BE2C (cell line): ENCODE data around the gene SLC22A23.

Experiments
- DNase-seq: peaks from one replicate; pipeline ENCODE4 v3.0.0-alpha.2; 2020
- H3K27me3 ChIP-seq: fragments of 250-450 bp; sonication (Bioruptor Pico); 2 replicates; pipeline ENCODE4 v1.5.1; 2020; ENCODE audit warnings: mild to moderate bottlenecking
- H3K36me3 ChIP-seq: fragments of 250-450 bp; sonication (Bioruptor Pico); 2 replicates; pipeline ENCODE4 v1.5.1; 2020; ENCODE audit warnings: mild to moderate bottlenecking
- H3K4me1 ChIP-seq: fragments of 250-450 bp; sonication (Bioruptor Pico); 2 replicates; pipeline ENCODE4 v1.5.1; 2020
- H3K4me3 ChIP-seq: 2 replicates; pipeline ENCODE4 v1.5.1; 2011; ENCODE audit warnings: low read depth, low read length
- H3K9me3 ChIP-seq: fragments of 250-450 bp; sonication (Bioruptor Pico); 2 replicates; pipeline ENCODE4 v1.5.1; 2020
- TF ChIP-seq, protein P1 (sequence below): IDR thresholded peaks from 2 replicates; pipeline ENCODE4 v1.5.1; 2012; ENCODE audit warnings: mild to moderate bottlenecking, low read depth, low read length

Gene SLC22A23

DNA sequence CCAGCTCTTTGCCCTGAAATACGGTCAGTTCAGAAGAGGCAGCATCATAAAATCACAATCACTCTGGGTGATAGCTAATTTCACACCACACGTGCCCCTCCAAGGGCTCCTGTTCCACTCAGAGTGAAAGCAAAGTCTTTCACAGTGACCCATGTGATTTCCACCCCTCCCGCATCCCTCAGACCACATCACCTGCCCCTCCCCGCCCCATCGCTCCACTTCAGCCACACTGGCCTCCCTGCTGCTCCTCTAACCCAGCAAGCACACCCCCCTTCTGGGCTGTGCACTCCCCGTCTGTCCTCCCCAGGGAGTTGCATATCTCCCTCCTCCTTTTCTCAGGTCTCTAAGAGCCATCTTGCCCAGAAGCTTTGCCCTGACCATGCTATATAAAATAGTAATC is 123.6 kb downstream of the SLC22A23 start:
- Histone ChIP-seq H3K27me3 (0 out of 2 replicates have a peak, but pooled peaks cover 2% of the 10 kb centered on the region), H3K36me3 (no peaks in the 10 kb centered on the region), H3K9me3 (no peaks in the 10 kb centered on the region), H3K4me3 (no peak overlapping the region), H3K4me1 (no peaks in the 10 kb centered on the region)
- DNase-seq = no peak
- TF ChIP-seq, protein P1, sequence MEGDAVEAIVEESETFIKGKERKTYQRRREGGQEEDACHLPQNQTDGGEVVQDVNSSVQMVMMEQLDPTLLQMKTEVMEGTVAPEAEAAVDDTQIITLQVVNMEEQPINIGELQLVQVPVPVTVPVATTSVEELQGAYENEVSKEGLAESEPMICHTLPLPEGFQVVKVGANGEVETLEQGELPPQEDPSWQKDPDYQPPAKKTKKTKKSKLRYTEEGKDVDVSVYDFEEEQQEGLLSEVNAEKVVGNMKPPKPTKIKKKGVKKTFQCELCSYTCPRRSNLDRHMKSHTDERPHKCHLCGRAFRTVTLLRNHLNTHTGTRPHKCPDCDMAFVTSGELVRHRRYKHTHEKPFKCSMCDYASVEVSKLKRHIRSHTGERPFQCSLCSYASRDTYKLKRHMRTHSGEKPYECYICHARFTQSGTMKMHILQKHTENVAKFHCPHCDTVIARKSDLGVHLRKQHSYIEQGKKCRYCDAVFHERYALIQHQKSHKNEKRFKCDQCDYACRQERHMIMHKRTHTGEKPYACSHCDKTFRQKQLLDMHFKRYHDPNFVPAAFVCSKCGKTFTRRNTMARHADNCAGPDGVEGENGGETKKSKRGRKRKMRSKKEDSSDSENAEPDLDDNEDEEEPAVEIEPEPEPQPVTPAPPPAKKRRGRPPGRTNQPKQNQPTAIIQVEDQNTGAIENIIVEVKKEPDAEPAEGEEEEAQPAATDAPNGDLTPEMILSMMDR = no peak

DNA sequence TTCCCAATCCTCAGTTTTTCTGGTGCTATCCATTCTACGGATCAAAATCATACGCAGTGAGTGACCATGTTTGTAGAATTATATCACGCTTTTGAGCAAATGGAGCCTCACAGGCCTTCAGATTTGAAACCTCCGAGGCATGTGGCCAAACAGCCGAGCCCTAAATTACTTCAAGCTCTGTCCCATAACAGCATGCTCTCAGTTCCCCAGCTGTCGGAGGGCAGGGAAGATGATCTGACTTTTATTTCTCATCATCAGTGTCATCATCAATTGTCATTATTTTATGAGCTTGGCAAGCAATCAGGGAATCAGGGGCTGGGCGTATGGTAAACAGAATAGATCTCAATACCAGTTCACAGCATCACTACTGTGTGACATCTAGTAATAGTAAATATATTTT is 124.9 kb downstream of the SLC22A23 start:
- H3K9me3 ChIP-seq = no peaks in the 10 kb centered on the region
- TF ChIP-seq, protein P1 = no peak
- H3K4me1 ChIP-seq = no peaks in the 10 kb centered on the region
- no peak for DNase-seq
- H3K4me3 ChIP-seq = no peak overlapping the region
- H3K36me3 ChIP-seq = no peaks in the 10 kb centered on the region
- 0 out of 2 replicates have a peak, but pooled peaks cover 2% of the 10 kb centered on the region for H3K27me3 ChIP-seq

DNA sequence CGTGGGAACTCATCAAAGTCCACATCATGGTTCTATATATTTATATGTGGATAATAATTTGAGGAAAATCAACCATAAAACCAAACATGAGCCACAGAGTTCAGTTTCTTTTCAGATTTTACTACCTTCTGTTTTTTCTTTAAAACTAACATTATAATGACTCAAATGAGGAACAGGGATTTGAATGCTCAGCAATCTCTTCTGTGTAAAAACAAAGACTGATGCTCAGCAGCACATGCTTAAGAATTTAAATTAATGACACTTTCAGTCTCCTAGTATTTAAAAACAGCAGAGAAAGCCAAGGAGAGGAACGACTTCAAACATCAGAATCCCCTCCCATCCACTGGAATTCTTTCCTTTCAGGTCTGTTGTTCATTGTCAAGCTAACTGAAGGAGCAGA is 125.4 kb downstream of the SLC22A23 start:
- TF ChIP-seq, protein P1 = no peak
- no peak overlapping the region for H3K4me3 ChIP-seq
- no peak for DNase-seq
- no peaks in the 10 kb centered on the region for H3K36me3 ChIP-seq
- 0 out of 2 replicates have a peak, but pooled peaks cover 2% of the 10 kb centered on the region for H3K27me3 ChIP-seq
- H3K9me3 ChIP-seq = no peaks in the 10 kb centered on the region
- H3K4me1 ChIP-seq = no peaks in the 10 kb centered on the region

DNA sequence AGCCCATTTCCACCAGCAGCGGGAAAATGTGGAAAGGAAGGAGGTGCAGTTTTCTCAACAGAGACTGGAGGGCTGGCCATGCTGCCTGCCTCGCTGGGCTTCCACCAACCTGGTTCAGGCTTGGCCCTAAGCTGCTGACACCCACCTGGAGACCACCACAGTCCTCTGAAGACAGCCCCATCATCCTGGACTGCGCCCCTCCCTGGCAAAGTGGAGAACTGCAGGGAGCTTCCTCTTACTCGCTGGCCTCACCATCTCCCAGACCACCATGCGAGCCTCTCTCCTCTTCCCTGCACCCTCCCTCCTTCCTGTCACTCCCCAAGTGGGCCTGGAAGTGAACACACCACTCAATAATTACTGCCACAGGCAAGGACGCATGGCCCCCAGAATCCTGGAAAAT is 126.7 kb downstream of the SLC22A23 start:
- Histone ChIP-seq H3K4me1 (no peaks in the 10 kb centered on the region), H3K36me3 (no peaks in the 10 kb centered on the region), H3K9me3 (no peaks in the 10 kb centered on the region), H3K4me3 (no peak overlapping the region), H3K27me3 (0 out of 2 replicates have a peak, but pooled peaks cover 2% of the 10 kb centered on the region)
- no peak for DNase-seq
- TF ChIP-seq, protein P1 = 0 out of 2 replicates have a peak, but pooled peaks have one; percentile 12

DNA sequence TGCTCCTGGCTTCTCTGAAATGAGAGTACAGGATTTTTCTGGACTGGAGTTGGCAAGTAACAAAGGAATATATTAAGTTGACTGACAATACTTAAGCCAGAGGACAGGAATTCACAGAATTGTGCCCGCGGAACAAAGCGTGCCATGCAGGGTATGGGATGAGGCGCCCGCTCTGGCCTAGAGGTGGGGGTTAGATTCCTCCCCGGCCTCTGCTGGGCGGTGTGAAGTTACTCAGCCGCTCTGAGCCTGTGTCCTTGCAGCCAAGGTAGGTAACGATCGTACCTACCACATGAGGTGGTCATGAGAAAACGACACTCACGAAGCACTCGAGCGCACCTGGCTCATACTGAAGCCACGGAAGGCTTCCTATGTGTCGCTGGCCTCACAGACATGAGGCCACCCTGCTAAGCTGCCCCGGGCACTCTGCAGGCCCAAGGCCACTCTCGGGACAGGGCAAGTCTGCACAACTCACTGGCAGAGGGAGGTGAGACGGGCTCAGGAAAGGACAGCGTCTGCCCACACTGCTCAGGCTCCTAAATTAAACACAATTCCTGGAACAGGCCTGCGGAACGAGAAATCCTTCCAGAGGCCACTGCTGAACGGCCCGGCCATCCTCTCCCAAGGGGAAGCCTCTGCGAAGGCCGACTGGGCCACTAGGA is 127.3 kb downstream of the SLC22A23 start:
- no peaks in the 10 kb centered on the region for H3K36me3 ChIP-seq
- H3K4me1 ChIP-seq = no peaks in the 10 kb centered on the region
- TF ChIP-seq, protein P1 = no peak
- no peaks in the 10 kb centered on the region for H3K9me3 ChIP-seq
- H3K27me3 ChIP-seq = 0 out of 2 replicates have a peak, but pooled peaks cover 2% of the 10 kb centered on the region
- H3K4me3 ChIP-seq = no peak overlapping the region
- DNase-seq = no peak

DNA sequence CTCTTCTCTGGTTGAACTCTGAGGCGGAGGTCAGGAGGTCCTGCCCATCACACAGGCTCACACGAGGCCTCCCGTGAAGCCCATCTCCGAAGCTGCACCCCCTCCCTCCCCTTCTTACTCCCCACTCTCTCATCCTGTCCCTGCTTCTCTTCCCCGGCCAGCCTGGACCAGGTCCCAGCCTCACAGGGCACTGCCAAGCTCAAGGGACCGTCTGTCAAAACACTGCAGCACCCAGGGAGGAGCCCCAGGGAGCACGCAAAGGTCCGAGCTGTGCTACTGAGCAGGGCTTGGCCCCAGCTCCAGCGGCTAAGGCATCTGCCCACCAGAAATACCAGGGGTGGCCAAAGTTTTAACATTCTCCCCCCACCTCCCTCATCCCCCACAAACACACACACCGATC is 128.1 kb downstream of the SLC22A23 start:
- no peaks in the 10 kb centered on the region for H3K4me1 ChIP-seq
- TF ChIP-seq, protein P1 = no peak
- H3K4me3 ChIP-seq = no peak overlapping the region
- 0 out of 2 replicates have a peak, but pooled peaks cover 2% of the 10 kb centered on the region for H3K27me3 ChIP-seq
- no peak for DNase-seq
- H3K9me3 ChIP-seq = no peaks in the 10 kb centered on the region
- H3K36me3 ChIP-seq = no peaks in the 10 kb centered on the region
